H9 (cell line): ENCODE data around the gene ZC3H18. TPM values are rescaled to one million over a fixed set of nuclear protein-coding genes. Genes with fewer than 3 reads are reported as not detected.

Experiments
- DNase-seq: peaks from one replicate; pipeline ENCODE4 v3.0.0-alpha.2; 2017
- H2AFZ ChIP-seq: one replicate; pipeline ENCODE4 v1.6.1; 2013; ENCODE audit warnings: mild to moderate bottlenecking, low read length, control low read depth, moderate library complexity
- H2AK5ac ChIP-seq: 2 replicates; pipeline ENCODE4 v1.6.1; 2013; ENCODE audit warnings: low read length, control low read depth, mixed read lengths; ENCODE audit not compliant: insufficient read length
- H2BK120ac ChIP-seq: one replicate; pipeline ENCODE4 v1.6.1; 2013; ENCODE audit warnings: low read depth, mild to moderate bottlenecking, low read length, control low read depth, inconsistent platforms; ENCODE audit not compliant: poor library complexity, severe bottlenecking
- H2BK12ac ChIP-seq: 2 replicates; pipeline ENCODE4 v1.6.1; 2013; ENCODE audit warnings: low read length, control low read depth, mixed read lengths, low read depth; ENCODE audit not compliant: insufficient read length
- H2BK15ac ChIP-seq: 2 replicates; pipeline ENCODE4 v1.6.1; 2013; ENCODE audit warnings: low read depth, low read length, control low read depth
- H2BK20ac ChIP-seq: one replicate; pipeline ENCODE4 v1.6.1; 2013; ENCODE audit warnings: low read depth, mild to moderate bottlenecking, low read length, control low read depth, inconsistent platforms; ENCODE audit not compliant: poor library complexity, severe bottlenecking
- H2BK5ac ChIP-seq: 2 replicates; pipeline ENCODE4 v1.6.1; 2013; ENCODE audit warnings: low read length, control low read depth, mixed read lengths; ENCODE audit not compliant: insufficient read length
- H3K14ac ChIP-seq: 2 replicates; pipeline ENCODE4 v1.6.1; 2013; ENCODE audit warnings: low read length, control low read depth; ENCODE audit not compliant: insufficient read depth
- H3K18ac ChIP-seq: 2 replicates; pipeline ENCODE4 v1.6.1; 2013; ENCODE audit warnings: low read depth, mild to moderate bottlenecking, mixed read lengths, low read length, control low read depth; ENCODE audit not compliant: insufficient read length
- H3K23ac ChIP-seq: 2 replicates; pipeline ENCODE4 v1.6.1; 2013; ENCODE audit warnings: low read length, control low read depth, mixed read lengths, low read depth; ENCODE audit not compliant: insufficient read length
- H3K23me2 ChIP-seq: 2 replicates; pipeline ENCODE4 v1.6.1; 2013; ENCODE audit warnings: low read depth, mild to moderate bottlenecking, mixed read lengths, low read length, control low read depth; ENCODE audit not compliant: insufficient read length, poor library complexity, severe bottlenecking
- H3K27ac ChIP-seq: 2 replicates; pipeline ENCODE4 v1.5.1; 2013; ENCODE audit warnings: low read length, control low read depth, mixed read lengths, low read depth; ENCODE audit not compliant: insufficient read length
- H3K27me3 ChIP-seq: 2 replicates; pipeline ENCODE4 v1.6.1; 2013; ENCODE audit warnings: low read length, control low read depth, inconsistent platforms; ENCODE audit not compliant: insufficient read depth
- H3K4ac ChIP-seq: 2 replicates; pipeline ENCODE4 v1.6.1; 2013; ENCODE audit warnings: low read depth, mild to moderate bottlenecking, control low read depth, inconsistent platforms, low read length, moderate library complexity
- H3K4me1 ChIP-seq: 2 replicates; pipeline ENCODE4 v1.6.1; 2013; ENCODE audit warnings: low read length, control low read depth, inconsistent platforms; ENCODE audit not compliant: insufficient read depth
- H3K4me2 ChIP-seq: 2 replicates; pipeline ENCODE4 v1.6.1; 2013; ENCODE audit warnings: low read length, control low read depth, mixed read lengths; ENCODE audit not compliant: insufficient read length, insufficient read depth
- H3K56ac ChIP-seq: 2 replicates; pipeline ENCODE4 v1.6.1; 2013; ENCODE audit warnings: low read depth, mild to moderate bottlenecking, mixed read lengths, low read length, control low read depth; ENCODE audit not compliant: insufficient read length
- H3K79me1 ChIP-seq: 2 replicates; pipeline ENCODE4 v1.6.1; 2013; ENCODE audit warnings: low read depth, mild to moderate bottlenecking, moderate library complexity, low read length, control low read depth, inconsistent platforms; ENCODE audit not compliant: insufficient read depth, poor library complexity, severe bottlenecking
- H3K79me2 ChIP-seq: 2 replicates; pipeline ENCODE4 v1.6.1; 2013; ENCODE audit warnings: low read length, control low read depth, inconsistent platforms; ENCODE audit not compliant: insufficient read depth
- H3K9ac ChIP-seq: 2 replicates; pipeline ENCODE4 v1.6.1; 2013; ENCODE audit warnings: low read length, control low read depth, mixed read lengths; ENCODE audit not compliant: insufficient read length; ENCODE audit errors: extremely low read depth
- H3K9me3 ChIP-seq: one replicate; pipeline ENCODE4 v1.6.1; 2013; ENCODE audit warnings: low read depth, low read length, inconsistent platforms; ENCODE audit not compliant: control insufficient read depth
- H3T11ph ChIP-seq: one replicate; pipeline ENCODE4 v1.6.1; 2013; ENCODE audit warnings: mild to moderate bottlenecking, low read length, control low read depth, inconsistent platforms
- H4K20me1 ChIP-seq: one replicate; pipeline ENCODE4 v1.6.1; 2013; ENCODE audit not compliant: control insufficient read depth, insufficient read length, insufficient read depth
- H4K5ac ChIP-seq: 2 replicates; pipeline ENCODE4 v1.6.1; 2013; ENCODE audit warnings: low read depth, mild to moderate bottlenecking, mixed read lengths, low read length, control low read depth; ENCODE audit not compliant: insufficient read length
- H4K8ac ChIP-seq: replicated peaks from 2 replicates; pipeline ENCODE4 v1.6.1; 2013; ENCODE audit warnings: low read length, control low read depth, mixed read lengths, low read depth; ENCODE audit not compliant: insufficient read length
- H4K91ac ChIP-seq: 2 replicates; pipeline ENCODE4 v1.6.1; 2013; ENCODE audit warnings: low read depth, mild to moderate bottlenecking, moderate library complexity, mixed read lengths, low read length, control low read depth; ENCODE audit not compliant: insufficient read length
- H3K27ac Mint-ChIP-seq, 3 experiments: 2 replicates in 2 of 3; 3 replicates in 1 of 3; pipeline ENCODE4 v1.8.0; 2020 to 2021; ENCODE audit warnings: mixed read lengths in 3 of 3, mild to moderate bottlenecking in 1 of 3, moderate library complexity in 1 of 3
- H3K27me3 Mint-ChIP-seq: 2 replicates; pipeline ENCODE4 v1.8.0; 2021; ENCODE audit warnings: low read depth, mild to moderate bottlenecking, moderate library complexity, mixed read lengths
- H3K36me3 Mint-ChIP-seq, 3 experiments: 2 replicates in 2 of 3; 3 replicates in 1 of 3; pipeline ENCODE4 v1.8.0; 2020 to 2021; ENCODE audit warnings: low read depth in 3 of 3, mixed read lengths in 3 of 3; ENCODE audit not compliant: insufficient read depth in 1 of 3
- H3K4me1 Mint-ChIP-seq, 2 experiments: 2 replicates each; pipeline ENCODE4 v1.8.0; 2020; ENCODE audit warnings: mixed read lengths in 2 of 2
- H3K4me3 Mint-ChIP-seq, 2 experiments: 2 replicates in 1 of 2; 3 replicates in 1 of 2; pipeline ENCODE4 v1.8.0; 2020 to 2021; ENCODE audit warnings: mild to moderate bottlenecking in 2 of 2, mixed read lengths in 2 of 2, moderate library complexity in 1 of 2
- H3K9me3 Mint-ChIP-seq, 2 experiments: 2 replicates in 1 of 2; 3 replicates in 1 of 2; pipeline ENCODE4 v1.8.0; 2020; ENCODE audit warnings: mild to moderate bottlenecking in 2 of 2, mixed read lengths in 2 of 2, moderate library complexity in 1 of 2
- CTCF ChIP-seq: fragments of 200-600 bp; sonication (generic); conservative IDR thresholded peaks from 3 replicates; pipeline ENCODE4 v1.8.0; 2021; ENCODE audit warnings: antibody characterized with exemption, mild to moderate bottlenecking
- WGBS: extraction: QIAGEN DNeasy Blood & Tissue Kit; methylation state at CpG from one replicate; pipeline ENCODE4 v1.1.7; 2013; ENCODE audit warnings: missing lambda C conversion rate, low lambda C conversion rate, mixed read lengths; ENCODE audit not compliant: insufficient read length; ENCODE audit errors: extremely low coverage; 5-methylcytosine and 5-hydroxymethylcytosine counted together
- total RNA-seq: library from RNA; stranded (reverse); gene quantifications from 2 replicates; pipeline ENCODE4 v1.2.1, GENCODE V29; 2021

ZC3H18 gene
- total RNA-seq, 1 experiment from 2014 or later: 69.7 TPM

DNA sequence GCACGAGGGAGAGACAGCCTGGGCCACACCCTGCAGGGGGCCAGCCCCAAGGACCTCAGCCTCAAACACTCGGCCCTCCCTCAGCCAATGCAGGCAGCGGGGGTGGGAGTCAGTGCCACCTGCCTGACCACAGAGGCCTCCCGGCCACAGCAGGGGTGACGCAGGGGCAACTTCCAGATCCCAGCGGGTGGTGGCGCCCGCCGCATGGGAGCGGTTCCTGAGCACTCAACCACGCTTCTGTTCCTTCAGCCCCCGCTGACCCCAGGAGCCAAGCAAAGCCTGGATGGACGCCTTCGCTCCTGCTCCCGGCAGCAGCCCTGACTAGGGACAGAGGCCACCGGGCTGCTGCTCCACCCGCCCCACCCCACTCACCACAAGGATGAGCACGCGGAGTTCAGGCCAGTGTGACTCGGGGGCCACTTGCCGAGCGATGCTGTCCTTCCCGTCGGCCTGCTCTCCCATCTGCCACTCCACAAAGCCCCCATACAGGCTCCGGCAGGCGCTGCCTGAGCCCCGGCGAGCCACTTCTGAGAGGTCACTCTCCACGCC is 85.6 kb downstream of the ZC3H18 start:
- peak overlapping the region in 1 of 3 experiments; percentile 34; a peak in 1 of 7 replicates for H3K27ac Mint-ChIP-seq
- Histone ChIP-seq H3T11ph (no peak overlapping the region), H3K4me2 (no peak overlapping the region), H2BK5ac (no peak overlapping the region), H3K18ac (no peak overlapping the region), H4K8ac (no peak overlapping the region), H2BK20ac (no peak overlapping the region), H2AK5ac (no peak overlapping the region), H3K56ac (no peak overlapping the region), H4K91ac (no peak overlapping the region), H3K4ac (no peak overlapping the region), H2AFZ (no peak overlapping the region), H3K9me3 (no peaks in the 10 kb centered on the region), H3K23me2 (peaks cover 8% of the 10 kb centered on the region), H2BK15ac (no peak overlapping the region), H2BK12ac (no peak overlapping the region), H4K5ac (no peak overlapping the region), H2BK120ac (no peak overlapping the region), H3K79me1 (peaks cover 3% of the 10 kb centered on the region), H3K27ac (no peak overlapping the region), H3K14ac (no peak overlapping the region; the same call in 1 of the 2 replicates), H3K79me2 (peaks cover 13% of the 10 kb centered on the region; the same call in 1 of the 2 replicates), H4K20me1 (no peaks in the 10 kb centered on the region), H3K9ac (no peak overlapping the region), H3K23ac (no peak overlapping the region), H3K4me1 (no peaks in the 10 kb centered on the region; the same call in 1 of the 2 replicates), H3K27me3 (no peaks in the 10 kb centered on the region)
- WGBS: no CpG with 5 or more reads among the region's 29 CpGs
- peaks cover 9 to 34% (median 30%) of the 10 kb centered on the region in 3 experiments; a peak in 6 of 7 replicates for H3K36me3 Mint-ChIP-seq
- H3K4me3 Mint-ChIP-seq: no peak overlapping the region
- H3K27me3 Mint-ChIP-seq: no peaks in the 10 kb centered on the region
- no peak for TF ChIP-seq CTCF
- no peak for DNase-seq
- no peaks in the 10 kb centered on the region for H3K9me3 Mint-ChIP-seq
- peaks cover 6 to 11% of the 10 kb centered on the region in 2 experiments; a peak in 3 of 4 replicates for H3K4me1 Mint-ChIP-seq
